Stimulated activated CD4-positive, alpha-beta T cell treated with anti-CD3 and anti-CD28 coated beads, Interleukin-12 subunit alpha, Interleukin-12 subunit beta, amount 100 ng/mL, for 24 hours (primary cell): ENCODE measurements around the gene C10orf67.

Experiments
- DNase-seq, 2 experiments: peaks; one replicate each; pipeline ENCODE4 v3.0.0-alpha.2; 2020; ENCODE audit warnings: low read depth in 2 of 2

The C10orf67 gene

GRCh38 chr10:23174074-23174976 is 170.3 kb downstream of the C10orf67 start:
- DNase-seq: no peak

GRCh38 chr10:23173214-23174073 is 171.2 kb downstream of the C10orf67 start:
- no peak for DNase-seq

GRCh38 chr10:23172429-23173213 is 172.0 kb downstream of the C10orf67 start:
- no peak for DNase-seq

- no peak for DNase-seq
These were observed 173.2 kb downstream of the C10orf67 start for GRCh38 chr10:23171232-23171876.

- peak in 1 of 2 experiments; percentile 20 for DNase-seq
These were observed 186.2 kb downstream of the C10orf67 start for GRCh38 chr10:23158370-23158769.

GRCh38 chr10:23157691-23158369 is 186.8 kb downstream of the C10orf67 start:
- DNase-seq: no peak

- DNase-seq: no peak
These were observed 187.3 kb downstream of the C10orf67 start for GRCh38 chr10:23157239-23157681.

- no peak for DNase-seq
These were observed 188.0 kb downstream of the C10orf67 start for GRCh38 chr10:23156447-23157150.

GRCh38 chr10:23155169-23155568 is 189.4 kb downstream of the C10orf67 start:
- no peak for DNase-seq
